K562 (cell line): ENCODE measurements around the gene GCNT2. TPM values are rescaled to one million over a fixed set of nuclear protein-coding genes. Genes with fewer than 3 reads are reported as not detected.

Source experiments
- MAFF ChIP-seq: IDR thresholded peaks from 2 replicates; pipeline ENCODE4 v1.6.1; 2012; ENCODE audit warnings: low read length, improper control_type of control experiment
- NFE2 ChIP-seq: IDR thresholded peaks from 2 replicates; pipeline ENCODE4 v1.6.1; 2014; ENCODE audit warnings: antibody characterized with exemption, low read depth
- NRF1 ChIP-seq, 2 experiments: fragments of 450-650 bp; IDR thresholded peaks in 1 of 2; conservative IDR thresholded peaks in 1 of 2; 2 replicates each; pipeline ENCODE4 v1.6.1; 2014; ENCODE audit warnings: mild to moderate bottlenecking in 2 of 2
- PBX2 ChIP-seq, 2 experiments: IDR thresholded peaks in 1 of 2; conservative IDR thresholded peaks in 1 of 2; 2 replicates each; pipeline ENCODE4 v1.6.1; 2016; ENCODE audit warnings: low read depth in 2 of 2, mild to moderate bottlenecking in 1 of 2, missing compliant biosample characterization in 1 of 2, missing genetic modification characterization in 1 of 2, moderate library complexity in 1 of 2
- ZBTB40 ChIP-seq, 2 experiments: fragments of 450-650 bp in 1 of 2; sonication (generic) in 1 of 2; formaldehyde crosslinking in 1 of 2; IDR thresholded peaks; 2 replicates each; pipeline versions ENCODE4 v1.7.1 to v1.9.0; 2016 to 2022; ENCODE audit warnings: inconsistent platforms in 1 of 2, mild to moderate bottlenecking in 1 of 2, missing genetic modification reagents in 1 of 2
- polyA plus RNA-seq, 8 experiments: library from polyadenylated mRNA; depleted of rRNA in 4 of 8; stranded (reverse) in 5 of 8; unstranded in 3 of 8; fragments of >200 nt; fragmentation: Nextera tagmentation in 2 of 8; fragmentation: Illumina TruSeq in 1 of 8; extraction: Ambion mirVana in 2 of 8; extraction: Trizol in 1 of 8; gene quantifications; 2 replicates each; pipeline versions ENCODE4 v1.2.1 to v1.2.3, GENCODE V29; 2011 to 2014; ENCODE audit warnings: inconsistent platforms in 1 of 8, missing spikeins in 1 of 8
- total RNA-seq, 7 experiments: library from RNA; depleted of rRNA in 6 of 7; stranded (reverse); fragments of >200 nt in 6 of 7; fragmentation: Illumina TruSeq in 2 of 7; extraction: Trizol in 2 of 7; gene quantifications; 2 replicates each; pipeline versions ENCODE4 v1.2.1 to v1.2.3, GENCODE V29; 2011 to 2021; ENCODE audit warnings: low replicate concordance in 1 of 7

Gene GCNT2
- total and polyA plus RNA-seq, 9 of the 15 experiments (the other 6 are each of a cell fraction or from before 2014, with no cell fraction given), result 0.78 to 2.6 (median 1.6) TPM

- TF ChIP-seq NRF1 (conservative IDR thresholded peaks at IDR 0.05 in 1 of 2, IDR thresholded peaks at IDR 0.05 in 1 of 2), result peak; percentile 24 to 49; a peak in 2 of 4 replicates
- peak; percentile 29 for TF ChIP-seq MAFF
- no peak for TF ChIP-seq PBX2 (CRISPR knock-in tag; IDR thresholded peaks at IDR 0.05; ENCODE audit: low read depth)
- TF ChIP-seq PBX2 (tag; conservative IDR thresholded peaks at IDR 0.05; ENCODE audit: low read depth), result peak; percentile 94
- TF ChIP-seq ZBTB40 (IDR thresholded peaks at IDR 0.05), result no peak
- TF ChIP-seq ZBTB40 (CRISPR knock-in tag; IDR thresholded peaks at IDR 0.05), result no peak
- peak; percentile 90 for TF ChIP-seq NFE2
These were observed 66.7 kb downstream of the GCNT2 start (continued) for GRCh38 chr6:10587656-10588406.
